GM23338 (cell line): ENCODE results near the gene MED13L. TPM values are rescaled to one million over a fixed set of nuclear protein-coding genes. Genes with fewer than 3 reads are reported as not detected.

Experiments
- ATAC-seq: fragments of 200-7000 bp; cut with Tn5 transposase; 3 replicates; pipeline ENCODE4 v1.9.1; 2020
- DNase-seq: peaks from one replicate; pipeline ENCODE4 v3.0.0-alpha.2; 2015; ENCODE audit warnings: low spot score
- H2AFZ ChIP-seq: fragments of 200-600 bp; sonication (generic); 2 replicates; pipeline ENCODE4 v1.8.0; 2016; ENCODE audit warnings: antibody characterized with exemption, mild to moderate bottlenecking, moderate library complexity
- H3F3A ChIP-seq: fragments of 200-600 bp; sonication (generic); replicated peaks from 2 replicates; pipeline ENCODE4 v1.8.0; 2017; ENCODE audit warnings: antibody characterized with exemption, mixed run types, low read depth
- H3K27ac ChIP-seq: fragments of 200-600 bp; sonication (generic); 2 replicates; pipeline ENCODE4 v1.6.1; 2016; ENCODE audit warnings: low read depth
- H3K27me3 ChIP-seq: fragments of 200-600 bp; sonication (generic); 2 replicates; pipeline ENCODE4 v1.8.0; 2016; ENCODE audit warnings: mild to moderate bottlenecking, mixed run types, moderate library complexity; ENCODE audit not compliant: insufficient read depth
- H3K36me3 ChIP-seq: fragments of 200-600 bp; sonication (generic); 2 replicates; pipeline ENCODE4 v1.8.0; 2016; ENCODE audit warnings: mild to moderate bottlenecking; ENCODE audit not compliant: insufficient read depth
- H3K4me1 ChIP-seq: fragments of 200-600 bp; sonication (generic); 2 replicates; pipeline ENCODE4 v1.8.0; 2016; ENCODE audit warnings: mild to moderate bottlenecking, moderate library complexity; ENCODE audit not compliant: insufficient read depth
- H3K4me2 ChIP-seq: fragments of 200-600 bp; sonication (generic); 2 replicates; pipeline ENCODE4 v1.7.1; 2017; ENCODE audit warnings: mixed run types
- H3K4me3 ChIP-seq: fragments of 200-600 bp; sonication (generic); 2 replicates; pipeline ENCODE4 v1.6.1; 2016; ENCODE audit warnings: mixed run types
- H3K79me2 ChIP-seq: fragments of 200-600 bp; sonication (generic); replicated peaks from 2 replicates; pipeline ENCODE4 v1.8.0; 2017; ENCODE audit warnings: mild to moderate bottlenecking; ENCODE audit not compliant: insufficient read depth
- H3K9me2 ChIP-seq: fragments of 200-600 bp; sonication (generic); 2 replicates; pipeline ENCODE4 v1.8.0; 2017; ENCODE audit not compliant: insufficient read depth
- H4K20me1 ChIP-seq: fragments of 200-600 bp; sonication (generic); replicated peaks from 2 replicates; pipeline ENCODE4 v1.8.0; 2017; ENCODE audit warnings: mild to moderate bottlenecking; ENCODE audit not compliant: insufficient read depth
- H3K27ac Mint-ChIP-seq: 2 replicates; pipeline ENCODE4 v1.8.0; 2020; ENCODE audit warnings: inconsistent platforms, mild to moderate bottlenecking, moderate library complexity, mixed read lengths
- H3K27me3 Mint-ChIP-seq: 3 replicates; pipeline ENCODE4 v1.8.0; 2022; ENCODE audit warnings: low read depth, mild to moderate bottlenecking, moderate library complexity, mixed read lengths, inconsistent platforms; ENCODE audit not compliant: insufficient read depth, poor library complexity
- H3K36me3 Mint-ChIP-seq: 3 replicates; pipeline ENCODE4 v1.8.0; 2021; ENCODE audit warnings: low read depth, mild to moderate bottlenecking, inconsistent platforms, moderate library complexity, mixed read lengths
- H3K4me1 Mint-ChIP-seq: 3 replicates; pipeline ENCODE4 v1.8.0; 2020; ENCODE audit warnings: mild to moderate bottlenecking, inconsistent platforms, mixed read lengths
- H3K4me3 Mint-ChIP-seq: 3 replicates; pipeline ENCODE4 v1.8.0; 2021; ENCODE audit warnings: moderate library complexity, mild to moderate bottlenecking, inconsistent platforms, mixed read lengths
- H3K9me3 Mint-ChIP-seq: 3 replicates; pipeline ENCODE4 v1.8.0; 2020; ENCODE audit warnings: moderate library complexity, mild to moderate bottlenecking, inconsistent platforms, mixed read lengths
- CREB1 ChIP-seq: fragments of 250-450 bp; sonication (Bioruptor Pico); IDR thresholded peaks from 2 replicates; pipeline ENCODE4 v1.5.0; 2020; ENCODE audit warnings: low read depth, mild to moderate bottlenecking, moderate library complexity
- CTCF ChIP-seq, 2 experiments: fragments of 200-600 bp in 1 of 2; sonication (generic) in 1 of 2; conservative IDR thresholded peaks; 2 replicates each; pipeline versions ENCODE4 v1.5.1 to v1.6.1; 2016 to 2017; ENCODE audit warnings: antibody characterized with exemption in 2 of 2, low read depth in 2 of 2, mild to moderate bottlenecking in 2 of 2, moderate library complexity in 1 of 2
- ETS1 ChIP-seq: IDR thresholded peaks from 2 replicates; pipeline ENCODE4 v1.6.1; 2016; ENCODE audit warnings: antibody characterized with exemption
- EZH2phosphoT487 ChIP-seq: fragments of 200-600 bp; sonication (generic); IDR thresholded peaks from one replicate; pipeline ENCODE4 v1.8.1; 2018; ENCODE audit warnings: antibody characterized with exemption; ENCODE audit not compliant: unreplicated experiment
- JUNB ChIP-seq: IDR thresholded peaks from one replicate; pipeline ENCODE4 v1.6.1; 2016; ENCODE audit warnings: antibody characterized with exemption; ENCODE audit not compliant: unreplicated experiment
- ZNF462 ChIP-seq: fragments of 250-450 bp; sonication (Bioruptor Pico); IDR thresholded peaks from 2 replicates; pipeline ENCODE4 v1.5.0; 2020; ENCODE audit warnings: mild to moderate bottlenecking, moderate library complexity
- polyA plus RNA-seq: library from polyadenylated mRNA; unstranded; fragments of >200 nt; fragmentation: Nextera tagmentation; extraction: Ambion mirVana; gene quantifications from 2 replicates; pipeline ENCODE4 v1.2.1, GENCODE V29; 2016
- total RNA-seq: library from RNA; depleted of rRNA; stranded (reverse); fragments of >200 nt; shearing (Covaris generic); gene quantifications from 2 replicates; pipeline ENCODE4 v1.2.3, GENCODE V29; 2014

MED13L gene
- total and polyA plus RNA-seq, 2 experiments from 2014 or later: 20.9 to 73.6 TPM

GRCh38 chr12:116274551-116275375 is 2.7 kb downstream of the MED13L start (continued):
- TF ChIP-seq ZNF462 (CRISPR knock-in tag): no peak

GRCh38 chr12:116273813-116274550 is 3.5 kb downstream of the MED13L start:
- no peaks in the 10 kb centered on the region for H3K27me3 ChIP-seq
- H4K20me1 ChIP-seq: peaks cover 21% of the 10 kb centered on the region
- Mint-ChIP-seq H3K9me3 (no peaks in the 10 kb centered on the region), H3K4me1 (peaks cover 41% of the 10 kb centered on the region), H3K4me3 (peak overlapping the region; percentile 86; the same call in 1 of the 3 replicates), H3K27me3 (peaks cover 10% of the 10 kb centered on the region), H3K36me3 (peaks cover 5% of the 10 kb centered on the region; the same call in 1 of the 3 replicates), H3K27ac (no peak overlapping the region)
- no peak overlapping the region for H2AFZ ChIP-seq
- peaks cover 23% of the 10 kb centered on the region for H3K4me1 ChIP-seq
- peaks cover 5% of the 10 kb centered on the region; the same call in 1 of the 2 replicates for H3F3A ChIP-seq
- H3K79me2 ChIP-seq: peaks cover 78% of the 10 kb centered on the region
- H3K27ac ChIP-seq: no peak overlapping the region
- H3K4me2 ChIP-seq: no peak overlapping the region
- ATAC-seq: no peak
- H3K4me3 ChIP-seq: no peak overlapping the region
- no peaks in the 10 kb centered on the region for H3K36me3 ChIP-seq
- no peaks in the 10 kb centered on the region for H3K9me2 ChIP-seq
- DNase-seq: no peak
- TF ChIP-seq JUNB (no peak), CTCF (conservative IDR thresholded peaks at IDR 0.05; ENCODE audit: low read depth in 2 of 2) (no peak), CREB1 (CRISPR knock-in tag) (no peak), EZH2phosphoT487 (no peak), ETS1 (no peak)
